ENCODE data around the gene GMPPA.

GMPPA gene

GRCh38 chr2:219466816-219467735 is 31.6 kb upstream of the GMPPA start:
- DNase-seq (ENCODE audit: low read depth) = no peak
- H3K4me3 ChIP-seq (ENCODE audit: low read depth, low read length) = no peak overlapping the region

GRCh38 chr2:219467736-219468075 is 31.0 kb upstream of the GMPPA start:
- H3K4me3 ChIP-seq (ENCODE audit: low read depth, low read length) = no peak overlapping the region
- no peak for DNase-seq (ENCODE audit: low read depth)

- H3K4me3 ChIP-seq (ENCODE audit: low read depth, low read length) = no peak overlapping the region
- no peak for DNase-seq (ENCODE audit: low read depth)
Observed at GRCh38 chr2:219468410-219469185, 30.1 kb upstream of the GMPPA start.

GRCh38 chr2:219469186-219469724 is 29.4 kb upstream of the GMPPA start:
- no peak overlapping the region for H3K4me3 ChIP-seq (ENCODE audit: low read depth, low read length)
- no peak for DNase-seq (ENCODE audit: low read depth)

- no peak overlapping the region for H3K4me3 ChIP-seq (ENCODE audit: low read depth, low read length)
- no peak for DNase-seq (ENCODE audit: low read depth)
Observed at GRCh38 chr2:219470429-219470828, 28.3 kb upstream of the GMPPA start.

- H3K4me3 ChIP-seq (ENCODE audit: low read depth, low read length) = no peak overlapping the region
- no peak for DNase-seq (ENCODE audit: low read depth)
Observed at GRCh38 chr2:219471476-219472371, 27.0 kb upstream of the GMPPA start.

- H3K4me3 ChIP-seq (ENCODE audit: low read depth, low read length) = no peak overlapping the region
- no peak for DNase-seq (ENCODE audit: low read depth)
Observed at GRCh38 chr2:219472629-219473187, 26.0 kb upstream of the GMPPA start.

- no peak for DNase-seq (ENCODE audit: low read depth)
- H3K4me3 ChIP-seq (ENCODE audit: low read depth, low read length) = no peak overlapping the region
Observed at GRCh38 chr2:219473511-219473910, 25.2 kb upstream of the GMPPA start.

GRCh38 chr2:219474285-219475060 is 24.2 kb upstream of the GMPPA start:
- no peak overlapping the region for H3K4me3 ChIP-seq (ENCODE audit: low read depth, low read length)
- DNase-seq (ENCODE audit: low read depth) = no peak

- no peak for DNase-seq (ENCODE audit: low read depth)
- H3K4me3 ChIP-seq (ENCODE audit: low read depth, low read length) = no peak overlapping the region
Observed at GRCh38 chr2:219475278-219475677, 23.4 kb upstream of the GMPPA start.

GRCh38 chr2:219475697-219476651 is 22.7 kb upstream of the GMPPA start:
- H3K4me3 ChIP-seq (ENCODE audit: low read depth, low read length) = no peak overlapping the region

GRCh38 chr2:219476652-219477151 is 22.0 kb upstream of the GMPPA start:
- no peak for DNase-seq (ENCODE audit: low read depth)
- no peak overlapping the region for H3K4me3 ChIP-seq (ENCODE audit: low read depth, low read length)

More at GRCh38 chr2:219475697-219476651, 22.7 kb upstream of the GMPPA start:
- DNase-seq (ENCODE audit: low read depth) = no peak

- no peak overlapping the region for H3K4me3 ChIP-seq (ENCODE audit: low read depth, low read length)
- no peak for DNase-seq (ENCODE audit: low read depth)
Observed at GRCh38 chr2:219477179-219477578, 21.5 kb upstream of the GMPPA start.

- DNase-seq (ENCODE audit: low read depth) = no peak
Observed at GRCh38 chr2:219477815-219478214, 20.9 kb upstream of the GMPPA start.

GRCh38 chr2:219478916-219479315 is 19.8 kb upstream of the GMPPA start:
- no peak for DNase-seq (ENCODE audit: low read depth)

More at GRCh38 chr2:219477815-219478214, 20.9 kb upstream of the GMPPA start:
- H3K4me3 ChIP-seq (ENCODE audit: low read depth, low read length) = no peak overlapping the region

GRCh38 chr2:219480004-219480403 is 18.7 kb upstream of the GMPPA start:
- no peak for DNase-seq (ENCODE audit: low read depth)
- no peak overlapping the region for H3K4me3 ChIP-seq (ENCODE audit: low read depth, low read length)

More at GRCh38 chr2:219478916-219479315, 19.8 kb upstream of the GMPPA start:
- no peak overlapping the region for H3K4me3 ChIP-seq (ENCODE audit: low read depth, low read length)

Data from skeletal muscle cell (primary cell).